ENCODE data around the gene LRRC56.

DNA sequence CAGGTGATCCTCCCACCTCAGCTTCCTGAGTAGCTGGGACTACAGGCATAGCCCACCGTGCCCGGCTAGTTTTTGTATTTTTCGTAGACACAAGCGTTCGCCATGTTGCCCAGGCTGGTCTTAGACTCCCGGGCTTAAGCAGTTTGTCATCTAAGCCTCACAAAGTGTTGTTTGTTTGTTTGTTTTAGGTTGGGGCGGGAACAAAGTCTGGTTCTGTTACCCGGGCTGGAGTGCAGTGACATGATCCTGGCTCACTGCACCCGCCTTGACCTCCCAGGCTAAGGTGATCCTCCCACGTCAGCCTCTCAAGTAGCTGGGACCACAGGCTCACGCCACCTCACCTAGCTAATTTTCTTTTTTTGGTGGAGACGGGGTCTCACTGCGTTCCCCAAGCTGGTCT is 65.8 kb downstream of the LRRC56 start:
- TF ChIP-seq, protein P1, sequence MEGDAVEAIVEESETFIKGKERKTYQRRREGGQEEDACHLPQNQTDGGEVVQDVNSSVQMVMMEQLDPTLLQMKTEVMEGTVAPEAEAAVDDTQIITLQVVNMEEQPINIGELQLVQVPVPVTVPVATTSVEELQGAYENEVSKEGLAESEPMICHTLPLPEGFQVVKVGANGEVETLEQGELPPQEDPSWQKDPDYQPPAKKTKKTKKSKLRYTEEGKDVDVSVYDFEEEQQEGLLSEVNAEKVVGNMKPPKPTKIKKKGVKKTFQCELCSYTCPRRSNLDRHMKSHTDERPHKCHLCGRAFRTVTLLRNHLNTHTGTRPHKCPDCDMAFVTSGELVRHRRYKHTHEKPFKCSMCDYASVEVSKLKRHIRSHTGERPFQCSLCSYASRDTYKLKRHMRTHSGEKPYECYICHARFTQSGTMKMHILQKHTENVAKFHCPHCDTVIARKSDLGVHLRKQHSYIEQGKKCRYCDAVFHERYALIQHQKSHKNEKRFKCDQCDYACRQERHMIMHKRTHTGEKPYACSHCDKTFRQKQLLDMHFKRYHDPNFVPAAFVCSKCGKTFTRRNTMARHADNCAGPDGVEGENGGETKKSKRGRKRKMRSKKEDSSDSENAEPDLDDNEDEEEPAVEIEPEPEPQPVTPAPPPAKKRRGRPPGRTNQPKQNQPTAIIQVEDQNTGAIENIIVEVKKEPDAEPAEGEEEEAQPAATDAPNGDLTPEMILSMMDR (conservative IDR thresholded peaks at IDR 0.05 in 1 of 2, IDR thresholded peaks at IDR 0.05 in 1 of 2; ENCODE audit: low read depth in 1 of 2, low read length in 2 of 2) = no peak
- TF ChIP-seq EZH2 (IDR thresholded peaks at IDR 0.05; ENCODE audit: low read length, missing control alignments) = no peak

Measured in fibroblast of lung (primary cell).